ENCODE results near the gene UBE2G2. TPM values are rescaled to one million over a fixed set of nuclear protein-coding genes. Genes with fewer than 3 reads are reported as not detected.

Gene UBE2G2
- total RNA-seq, 4 donors from 2014 or later: 38.4 to 75.1 (median 67.4) TPM

DNA sequence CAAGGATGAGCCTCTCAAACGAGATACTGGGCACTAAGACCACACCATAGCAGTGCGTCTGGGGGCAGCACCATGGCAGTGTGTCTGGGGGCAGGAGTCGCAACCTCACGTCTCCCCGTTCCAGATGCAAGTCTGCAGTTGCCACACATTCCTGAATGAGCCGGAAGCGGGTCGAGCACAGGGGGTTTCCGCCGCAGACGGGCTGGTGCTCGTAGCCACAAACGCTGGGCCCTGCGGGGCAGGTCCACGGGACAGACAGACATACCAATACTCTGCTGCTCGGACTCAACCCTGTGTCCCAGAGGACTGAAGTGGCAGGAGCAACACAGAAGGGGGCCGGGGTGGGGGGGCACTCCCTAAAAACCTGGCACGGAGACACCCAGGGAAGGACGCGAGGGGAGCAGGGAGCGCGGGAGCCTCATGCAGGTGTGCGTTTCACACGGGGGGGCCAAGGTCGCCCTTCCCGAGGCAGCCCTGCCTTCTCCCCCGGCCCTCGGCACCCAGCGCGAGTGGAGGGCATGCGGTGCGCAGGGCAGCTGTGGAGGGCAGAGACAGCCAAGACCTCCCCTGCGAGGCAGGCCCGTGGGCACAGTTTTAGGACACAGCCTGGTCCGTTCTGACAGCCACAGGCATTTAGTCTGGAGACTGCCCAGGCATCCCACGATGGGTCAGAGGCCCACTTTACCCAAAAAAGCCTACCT lies 47.4 kb upstream of the UBE2G2 start:
- Histone ChIP-seq H3K27ac (no peak overlapping the region), H3K4me3 (no peak overlapping the region), H3K9me3 (no peaks in the 10 kb centered on the region), H3K27me3 (no peaks in the 10 kb centered on the region), H3K36me3 (no peaks in the 10 kb centered on the region), H3K4me1 (peaks cover 0 to 13% of the 10 kb centered on the region in 2 donors)
- no peak for DNase-seq
- TF ChIP-seq, protein P1, sequence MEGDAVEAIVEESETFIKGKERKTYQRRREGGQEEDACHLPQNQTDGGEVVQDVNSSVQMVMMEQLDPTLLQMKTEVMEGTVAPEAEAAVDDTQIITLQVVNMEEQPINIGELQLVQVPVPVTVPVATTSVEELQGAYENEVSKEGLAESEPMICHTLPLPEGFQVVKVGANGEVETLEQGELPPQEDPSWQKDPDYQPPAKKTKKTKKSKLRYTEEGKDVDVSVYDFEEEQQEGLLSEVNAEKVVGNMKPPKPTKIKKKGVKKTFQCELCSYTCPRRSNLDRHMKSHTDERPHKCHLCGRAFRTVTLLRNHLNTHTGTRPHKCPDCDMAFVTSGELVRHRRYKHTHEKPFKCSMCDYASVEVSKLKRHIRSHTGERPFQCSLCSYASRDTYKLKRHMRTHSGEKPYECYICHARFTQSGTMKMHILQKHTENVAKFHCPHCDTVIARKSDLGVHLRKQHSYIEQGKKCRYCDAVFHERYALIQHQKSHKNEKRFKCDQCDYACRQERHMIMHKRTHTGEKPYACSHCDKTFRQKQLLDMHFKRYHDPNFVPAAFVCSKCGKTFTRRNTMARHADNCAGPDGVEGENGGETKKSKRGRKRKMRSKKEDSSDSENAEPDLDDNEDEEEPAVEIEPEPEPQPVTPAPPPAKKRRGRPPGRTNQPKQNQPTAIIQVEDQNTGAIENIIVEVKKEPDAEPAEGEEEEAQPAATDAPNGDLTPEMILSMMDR (IDR thresholded peaks at IDR 0.05): no peak
- intact Hi-C loops (cut with DNase I; ENCODE audit: low total_unique reads): no loop called here

DNA sequence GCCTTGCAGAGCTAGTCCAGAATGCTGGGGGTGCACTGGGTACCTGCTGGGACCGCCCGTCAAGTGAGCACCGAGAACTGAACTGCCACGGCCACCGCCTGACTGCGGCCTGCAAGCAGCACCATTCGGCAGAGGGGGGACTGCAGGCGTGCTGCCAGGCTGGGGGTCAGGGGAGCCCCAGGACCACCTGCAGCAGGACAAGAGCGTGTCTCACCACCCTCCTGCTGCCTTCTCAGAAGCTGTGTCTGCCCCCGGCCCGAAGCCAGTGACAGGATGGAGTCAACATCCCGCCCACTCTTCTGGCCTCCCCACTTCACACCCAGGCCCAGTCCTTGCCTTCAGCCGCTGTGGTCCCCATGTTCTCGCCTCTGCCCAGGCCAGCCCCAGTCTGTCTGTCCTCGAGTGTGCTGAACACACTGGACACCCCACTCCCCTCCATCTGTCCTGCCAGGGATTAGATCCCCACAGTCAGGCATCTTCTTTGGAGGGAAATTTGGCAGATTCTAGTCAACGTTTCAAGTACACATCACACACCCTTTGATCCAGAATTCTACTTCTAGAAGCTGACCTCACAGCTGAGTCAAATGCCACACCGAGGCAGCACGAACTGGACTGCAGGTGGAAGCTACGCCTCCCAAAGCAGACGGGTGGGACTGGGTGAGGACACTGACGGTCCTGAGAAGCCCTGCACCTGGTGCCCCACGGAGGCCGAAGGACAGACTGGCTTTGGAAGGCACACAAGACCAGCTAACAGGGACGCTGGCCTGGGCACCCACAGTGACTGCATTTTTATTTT lies 45.8 kb upstream of the UBE2G2 start:
- H3K4me3 ChIP-seq: no peak overlapping the region
- no peak for TF ChIP-seq POLR2A (IDR thresholded peaks at IDR 0.05)
- TF ChIP-seq, protein P1 (IDR thresholded peaks at IDR 0.05): no peak
- intact Hi-C loops (cut with DNase I; ENCODE audit: low total_unique reads): no loop called here
- no peak for DNase-seq
- H3K4me1 ChIP-seq: peaks cover 0 to 13% of the 10 kb centered on the region in 2 donors
- no peaks in the 10 kb centered on the region for H3K9me3 ChIP-seq
- H3K27me3 ChIP-seq: no peaks in the 10 kb centered on the region
- no peaks in the 10 kb centered on the region for H3K36me3 ChIP-seq
- H3K27ac ChIP-seq: no peak overlapping the region

DNA sequence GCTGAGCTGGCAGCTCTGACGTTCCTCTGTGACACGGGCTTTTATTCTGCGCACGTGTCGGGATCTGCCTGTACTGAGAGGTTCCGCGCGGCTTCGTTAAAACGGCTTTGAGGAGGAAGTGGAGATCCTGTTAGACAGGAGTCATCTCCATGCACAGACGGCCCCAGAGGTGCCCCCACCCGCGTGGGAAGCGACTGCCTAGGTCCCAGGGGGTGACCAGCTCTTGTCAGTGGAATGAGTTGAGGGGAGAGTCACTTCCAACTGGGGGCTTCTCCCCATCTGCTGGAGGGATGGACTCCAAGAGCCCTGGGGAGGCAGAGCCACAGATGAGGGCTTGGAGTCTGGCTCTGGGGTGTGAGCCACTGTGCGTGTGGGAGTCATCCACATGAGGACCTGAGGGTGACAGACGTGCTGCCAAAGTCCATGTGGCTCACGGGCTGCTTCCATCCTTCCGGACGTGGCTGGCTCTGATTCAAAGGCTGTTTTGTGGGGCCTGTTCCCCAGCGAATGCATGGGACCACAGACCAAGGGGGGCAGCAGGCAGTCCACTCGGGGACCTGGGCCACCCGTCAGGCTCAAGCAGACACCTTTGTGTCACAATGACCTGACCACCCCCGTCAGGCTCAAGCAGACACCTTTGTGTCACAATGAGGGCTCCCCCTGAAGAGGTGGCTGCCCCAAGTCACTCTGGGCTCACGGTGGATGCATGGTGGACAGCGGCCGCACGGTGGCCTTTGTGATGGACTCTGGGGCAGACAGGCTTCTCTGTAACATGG lies 45.1 kb upstream of the UBE2G2 start:
- Histone ChIP-seq H3K36me3 (no peaks in the 10 kb centered on the region), H3K27ac (peak overlapping the region in 1 of 2 donors; percentile 2), H3K4me1 (peaks cover 0 to 13% of the 10 kb centered on the region in 2 donors), H3K27me3 (no peaks in the 10 kb centered on the region), H3K4me3 (no peak overlapping the region), H3K9me3 (no peaks in the 10 kb centered on the region)
- intact Hi-C loops (cut with DNase I; ENCODE audit: low total_unique reads): no loop called here
- TF ChIP-seq, protein P1 (IDR thresholded peaks at IDR 0.05): no peak
- TF ChIP-seq POLR2A (IDR thresholded peaks at IDR 0.05): no peak
- no peak for DNase-seq

DNA sequence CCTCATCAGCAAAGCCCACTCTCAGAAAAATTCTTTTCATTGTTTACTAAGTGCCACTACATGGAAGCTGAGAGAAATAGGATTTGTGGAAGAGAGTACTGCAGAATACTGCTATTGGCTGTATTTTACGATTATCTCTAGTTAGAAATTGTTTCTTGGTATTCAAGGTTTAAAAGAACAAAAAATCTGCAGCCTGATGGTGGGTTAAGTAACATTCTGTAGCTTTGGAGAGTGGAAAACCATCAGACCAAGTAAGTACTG lies 44.5 kb upstream of the UBE2G2 start:
- peak overlapping the region in 1 of 2 donors; percentile 32 for H3K4me3 ChIP-seq
- H3K9me3 ChIP-seq: no peaks in the 10 kb centered on the region
- no peaks in the 10 kb centered on the region for H3K27me3 ChIP-seq
- DNase-seq: no peak
- peaks cover 0 to 13% of the 10 kb centered on the region in 2 donors for H3K4me1 ChIP-seq
- intact Hi-C loops (cut with DNase I; ENCODE audit: low total_unique reads): no loop called here
- no peak for TF ChIP-seq POLR2A (IDR thresholded peaks at IDR 0.05)
- TF ChIP-seq, protein P1 (IDR thresholded peaks at IDR 0.05): no peak
- peak overlapping the region in 1 of 2 donors; percentile 2 for H3K27ac ChIP-seq
- H3K36me3 ChIP-seq: no peaks in the 10 kb centered on the region
